ENCODE measurements around the gene TRIM54.
"Not testable (repeated sequence)": the region's sequence is repeated elsewhere in the genome, so short reads cannot be mapped to it uniquely, and the experiment has no call there.

DNA sequence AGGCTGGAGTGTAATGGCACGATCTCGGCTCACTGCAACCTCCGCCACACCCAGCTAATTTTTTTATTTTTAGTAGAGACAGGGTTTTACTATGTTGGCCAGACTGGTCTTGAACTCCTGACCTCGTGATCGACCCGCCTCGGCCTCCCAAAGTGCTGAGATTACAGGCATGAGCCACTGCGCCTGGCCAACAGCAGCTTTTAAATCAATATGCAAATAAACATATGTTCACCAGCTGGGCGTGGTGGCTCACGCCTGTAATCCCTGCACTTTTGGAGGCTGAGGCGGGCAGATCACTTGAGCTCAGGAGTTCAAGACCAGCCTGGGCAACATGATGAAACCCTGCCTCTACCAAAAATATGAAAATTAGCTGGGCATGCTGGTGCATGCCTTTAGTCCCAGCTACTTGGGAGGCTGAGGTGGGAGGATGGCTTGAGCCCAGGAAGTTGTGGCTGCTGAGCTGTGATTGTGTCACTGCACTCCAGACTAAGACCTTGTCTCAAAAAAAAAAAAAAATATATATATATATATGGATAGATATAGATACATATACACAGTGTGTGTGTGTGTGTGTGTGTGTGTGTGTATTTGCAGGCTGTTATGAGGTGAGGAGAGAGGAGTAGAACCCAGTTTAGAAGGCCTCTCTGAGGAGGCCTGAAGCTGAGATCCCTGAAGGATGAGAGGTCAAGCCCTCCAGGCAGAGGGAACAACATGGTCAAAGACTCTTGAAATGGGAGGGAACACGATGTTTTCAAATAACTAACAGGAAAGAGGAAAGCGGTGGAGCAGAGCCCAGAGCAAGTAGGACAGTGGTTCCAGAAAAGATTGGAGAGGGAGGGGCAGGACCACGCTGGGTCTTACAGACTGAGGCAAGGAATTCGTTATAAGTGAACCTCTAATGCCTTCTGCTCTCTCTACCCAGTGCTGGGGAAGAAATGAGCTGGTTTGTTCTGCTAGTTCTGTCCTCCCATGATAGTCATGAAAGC lies 9.4 kb upstream of the TRIM54 start:
- TF ChIP-seq, protein P1, sequence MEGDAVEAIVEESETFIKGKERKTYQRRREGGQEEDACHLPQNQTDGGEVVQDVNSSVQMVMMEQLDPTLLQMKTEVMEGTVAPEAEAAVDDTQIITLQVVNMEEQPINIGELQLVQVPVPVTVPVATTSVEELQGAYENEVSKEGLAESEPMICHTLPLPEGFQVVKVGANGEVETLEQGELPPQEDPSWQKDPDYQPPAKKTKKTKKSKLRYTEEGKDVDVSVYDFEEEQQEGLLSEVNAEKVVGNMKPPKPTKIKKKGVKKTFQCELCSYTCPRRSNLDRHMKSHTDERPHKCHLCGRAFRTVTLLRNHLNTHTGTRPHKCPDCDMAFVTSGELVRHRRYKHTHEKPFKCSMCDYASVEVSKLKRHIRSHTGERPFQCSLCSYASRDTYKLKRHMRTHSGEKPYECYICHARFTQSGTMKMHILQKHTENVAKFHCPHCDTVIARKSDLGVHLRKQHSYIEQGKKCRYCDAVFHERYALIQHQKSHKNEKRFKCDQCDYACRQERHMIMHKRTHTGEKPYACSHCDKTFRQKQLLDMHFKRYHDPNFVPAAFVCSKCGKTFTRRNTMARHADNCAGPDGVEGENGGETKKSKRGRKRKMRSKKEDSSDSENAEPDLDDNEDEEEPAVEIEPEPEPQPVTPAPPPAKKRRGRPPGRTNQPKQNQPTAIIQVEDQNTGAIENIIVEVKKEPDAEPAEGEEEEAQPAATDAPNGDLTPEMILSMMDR (IDR thresholded peaks at IDR 0.05) = not testable (repeated sequence)
- not testable (repeated sequence) for TF ChIP-seq POLR2A (IDR thresholded peaks at IDR 0.05)

All from tibial nerve (tissue), 3 donors.